GM19351 (cell line): Measurements from ENCODE around the gene SCNM1.
"Not testable (repeated sequence)": the region's sequence is repeated elsewhere in the genome, so short reads cannot be mapped to it uniquely, and the experiment has no call there.

Source experiments
- ATAC-seq: cut with Tn5 transposase; IDR thresholded peaks from one replicate; pipeline ENCODE4 v1.9.1; 2021; ENCODE audit warnings: mild to moderate bottlenecking, moderate library complexity; ENCODE audit not compliant: unreplicated experiment

Gene SCNM1

DNA sequence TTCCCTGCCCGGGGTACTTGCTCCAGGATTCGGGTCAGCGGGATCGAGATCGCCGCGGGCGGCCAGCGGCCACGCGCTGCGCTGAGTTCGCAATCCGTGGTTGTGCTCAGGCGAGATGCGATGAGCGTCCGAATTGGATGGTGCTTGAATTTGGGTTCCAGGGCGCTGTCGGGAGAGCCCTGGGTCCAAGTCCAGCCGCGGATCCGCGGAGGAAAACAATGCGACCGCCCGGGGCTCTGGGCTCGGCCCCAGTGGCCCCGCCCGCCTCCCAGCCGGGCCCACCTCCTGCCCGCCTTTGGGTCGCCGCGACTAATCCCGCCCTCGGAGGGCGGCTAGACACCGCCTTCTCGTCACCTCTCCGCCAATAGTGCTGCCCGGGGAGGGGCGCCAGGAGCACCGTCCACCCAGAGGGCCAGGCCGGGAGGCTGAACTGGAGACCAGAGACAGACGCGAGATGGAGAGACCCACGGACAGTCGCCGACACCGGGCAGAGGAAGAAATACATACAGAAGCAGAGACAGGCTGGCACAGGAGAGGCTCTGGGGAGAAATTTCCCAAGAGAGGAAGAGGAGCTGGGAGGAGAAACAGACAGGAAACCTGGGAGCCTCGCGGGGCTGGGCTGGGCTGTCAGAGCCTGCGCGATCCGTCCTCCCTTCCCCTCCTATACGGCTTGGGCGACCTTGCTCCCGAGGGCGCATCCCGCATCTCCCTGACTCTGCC, 19.4 kb upstream of the SCNM1 start, which contains the start of gene SEMA6C:
SEMA6C (minus strand) TSS at position 220 of the 720 bp plus-strand sequence. CDS start 4,010 bp downstream, outside the sequence.
- ATAC-seq: peak; percentile 99

GRCh38 chr1:151147132-151147503, 18.8 kb upstream of the SCNM1 start:
- ATAC-seq: no peak

- ATAC-seq: no peak
Measured at GRCh38 chr1:151147665-151148064, 18.3 kb upstream of the SCNM1 start.

- peak; percentile 71 for ATAC-seq
Measured at GRCh38 chr1:151156515-151156819, 9.5 kb upstream of the SCNM1 start, which contains the start of gene TNFAIP8L2. TNFAIP8L2 (plus strand) TSS chr1:151156649; CDS start chr1:151158698, 2,049 bp downstream.

GRCh38 chr1:151157067-151157531, 8.8 kb upstream of the SCNM1 start:
- ATAC-seq: no peak

DNA sequence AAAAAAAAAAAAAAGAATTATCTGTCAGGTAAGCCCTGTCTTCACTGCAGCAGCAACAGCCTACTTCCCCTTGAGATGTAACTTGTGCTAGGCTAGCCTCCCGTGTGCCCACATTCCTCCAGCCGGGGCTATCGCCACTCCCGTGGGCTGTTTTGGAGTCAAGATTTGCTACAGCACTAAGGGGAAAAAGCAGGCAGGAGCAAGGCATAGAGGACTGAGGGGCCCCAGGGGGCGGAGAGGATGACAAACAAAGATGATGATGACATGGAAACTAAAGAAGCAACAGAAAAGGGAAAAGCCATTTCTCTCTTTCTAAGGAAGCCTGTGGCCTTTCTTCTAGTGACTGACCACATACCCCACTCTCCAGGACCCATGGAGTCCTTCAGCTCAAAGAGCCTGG, 7.6 kb upstream of the SCNM1 start:
- no peak for ATAC-seq

- ATAC-seq: no peak
Measured at GRCh38 chr1:151158751-151159251, 7.1 kb upstream of the SCNM1 start.

DNA sequence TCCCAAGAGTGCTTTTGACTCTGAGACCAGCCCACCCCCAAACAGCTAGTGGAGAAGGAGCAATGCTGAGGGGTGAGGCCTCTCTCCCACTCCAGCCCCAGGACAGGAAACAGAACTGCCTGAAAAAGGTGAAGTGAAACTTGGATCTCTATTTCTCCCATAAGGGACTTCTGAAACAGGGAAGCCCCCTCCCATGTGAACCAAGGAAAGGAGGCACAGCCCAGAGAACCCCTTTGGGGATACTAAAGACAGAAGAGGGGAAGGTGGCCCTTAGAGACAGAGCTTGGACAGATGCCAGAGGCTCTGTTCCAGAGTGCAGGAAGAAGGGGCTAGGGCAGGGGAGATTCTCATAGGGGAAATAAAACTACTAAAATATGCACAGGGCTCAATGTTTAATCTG, 6.6 kb upstream of the SCNM1 start:
- no peak for ATAC-seq

DNA sequence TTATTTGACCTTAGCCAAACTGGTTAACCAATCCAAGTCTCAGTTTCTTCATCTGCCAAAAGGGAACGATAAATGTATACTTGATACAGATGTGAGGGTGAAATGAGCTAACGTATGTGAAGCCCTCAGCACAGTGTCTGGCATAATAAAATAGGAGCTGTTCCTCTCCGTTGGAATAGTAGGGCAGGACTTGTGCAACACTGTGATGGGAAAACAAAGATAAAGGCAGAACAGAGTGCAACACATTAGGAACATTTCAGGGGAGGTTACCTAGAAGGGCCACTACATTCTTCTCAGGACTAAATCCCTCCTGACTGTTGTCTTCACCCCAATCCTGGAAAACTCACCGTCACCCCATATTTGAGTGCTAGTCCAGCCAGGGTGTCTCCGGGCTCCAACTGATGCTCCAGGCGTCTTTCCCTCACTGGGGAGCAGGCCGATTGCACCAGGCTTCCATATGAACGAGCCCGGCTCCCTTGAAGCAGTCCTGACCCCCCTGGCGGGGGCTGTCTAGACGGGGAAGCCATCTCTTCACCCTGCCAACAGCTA, 1.1 kb upstream of the SCNM1 start:
- no peak for ATAC-seq

DNA sequence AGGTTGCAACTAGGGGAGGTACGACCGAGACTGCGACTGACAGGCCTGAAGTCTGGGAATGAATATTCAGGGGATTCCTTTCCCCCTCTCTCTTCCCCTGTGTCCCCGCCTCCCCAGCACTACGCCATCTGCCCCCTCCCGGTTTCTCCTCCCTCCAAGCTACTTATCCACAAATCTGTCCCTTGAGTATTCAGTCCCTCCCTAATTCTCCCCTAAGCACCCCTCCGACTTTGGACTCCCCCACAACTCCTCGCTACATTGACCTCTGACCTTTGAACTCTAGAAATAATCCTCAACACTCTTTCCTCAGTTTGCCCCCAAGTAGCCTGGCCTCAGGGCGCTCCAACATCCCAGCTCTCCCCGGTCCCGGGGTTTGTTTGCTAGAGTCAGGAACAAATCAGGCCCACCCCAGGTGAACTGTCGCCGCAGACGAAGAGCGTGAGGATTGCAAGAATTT, 635 bp upstream of the SCNM1 start:
- ATAC-seq: peak; percentile 4

DNA sequence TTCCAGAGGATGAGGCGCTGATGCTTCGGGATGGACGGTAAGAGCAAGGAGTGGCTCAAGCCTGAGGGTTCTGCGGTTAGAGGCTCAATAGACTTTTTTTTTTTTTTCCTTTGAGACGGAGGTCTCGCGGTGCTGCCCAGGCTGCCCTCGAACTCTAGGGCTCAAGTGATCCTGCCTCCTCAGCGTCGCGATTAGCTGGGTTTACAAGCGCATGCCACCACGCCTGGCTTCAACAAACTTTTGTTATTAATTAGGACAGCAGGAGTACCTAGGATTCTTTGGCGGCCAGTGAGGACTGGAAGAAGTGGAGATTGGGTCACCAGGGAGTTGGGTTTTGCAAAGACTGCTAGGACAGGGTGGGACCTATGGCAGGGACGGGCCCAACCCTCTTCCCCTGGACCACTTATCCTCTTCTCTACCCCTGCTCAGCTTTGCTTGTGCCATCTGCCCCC, 587 bp downstream of the SCNM1 start:
- peak; percentile 11 for ATAC-seq

DNA sequence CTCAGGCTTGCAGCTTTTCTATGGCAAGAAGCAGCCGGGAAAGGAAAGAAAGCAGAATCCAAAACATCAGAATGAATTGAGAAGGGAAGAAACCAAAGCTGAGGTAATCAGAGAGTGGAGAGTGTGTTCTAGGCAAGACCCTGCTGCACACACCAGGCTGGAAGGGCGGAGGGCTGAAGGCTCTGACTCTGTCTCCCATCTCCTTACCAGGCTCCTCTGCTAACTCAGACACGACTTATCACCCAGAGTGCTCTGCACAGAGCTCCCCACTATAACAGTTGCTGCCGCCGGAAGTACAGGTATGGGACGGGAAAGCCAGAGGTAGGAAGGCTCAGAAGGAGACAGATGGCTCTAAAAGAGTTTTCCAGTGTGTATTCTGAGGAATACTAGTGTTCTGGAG, 1.2 kb downstream of the SCNM1 start:
- ATAC-seq: no peak

DNA sequence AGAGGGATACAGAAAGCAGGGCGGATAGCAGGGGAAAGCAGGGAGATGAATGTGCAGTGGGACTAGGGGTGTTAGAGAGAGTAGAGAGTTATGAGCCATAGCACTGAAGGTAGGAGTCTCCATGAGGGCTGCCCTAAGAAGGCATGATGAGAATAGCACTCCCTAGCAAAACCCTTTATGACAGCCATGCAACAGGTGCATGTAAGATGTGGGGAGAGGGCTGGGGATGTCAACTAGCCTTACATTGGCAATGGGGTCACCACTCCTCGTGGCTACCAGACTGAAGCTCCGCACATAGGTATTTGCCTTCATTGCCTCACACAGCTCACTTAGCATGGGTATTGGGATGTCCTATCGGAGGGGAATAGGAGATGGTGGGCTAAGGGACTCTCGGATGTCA, 5.2 kb downstream of the SCNM1 start:
- ATAC-seq: no peak

DNA sequence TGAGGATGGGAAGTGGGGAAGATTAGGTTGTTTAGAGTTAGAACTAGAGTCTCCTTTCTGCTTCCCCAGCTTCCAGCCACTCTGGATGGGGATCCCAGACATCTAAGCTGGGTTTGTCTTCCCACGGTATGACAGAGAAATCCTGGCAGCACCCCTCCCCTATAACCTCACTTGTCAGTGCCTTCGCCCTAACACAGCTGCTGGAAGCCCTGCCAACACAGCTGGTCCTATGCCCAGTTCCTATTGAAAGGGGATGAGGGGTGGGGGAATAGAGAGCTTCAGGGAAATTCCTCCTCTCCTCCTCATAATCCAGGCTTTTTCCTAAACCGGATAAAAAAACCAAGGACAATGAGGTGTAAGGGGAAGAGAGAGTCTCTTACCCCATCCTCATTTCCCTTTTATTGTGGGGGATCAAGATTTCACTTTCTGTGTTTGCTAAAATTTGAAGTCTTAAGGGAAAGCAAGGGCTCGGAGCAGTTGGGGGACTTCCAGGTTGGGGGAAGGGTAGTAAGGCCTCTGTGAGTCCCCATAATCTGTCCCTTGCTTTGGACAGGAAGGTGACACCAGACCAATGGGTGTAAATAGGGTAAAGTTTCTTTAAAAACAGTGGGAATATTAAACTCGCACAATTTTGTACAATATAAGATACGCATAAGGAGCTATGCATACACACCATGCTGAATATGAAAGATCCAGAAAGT, 9.2 kb downstream of the SCNM1 start:
- ATAC-seq: no peak

DNA sequence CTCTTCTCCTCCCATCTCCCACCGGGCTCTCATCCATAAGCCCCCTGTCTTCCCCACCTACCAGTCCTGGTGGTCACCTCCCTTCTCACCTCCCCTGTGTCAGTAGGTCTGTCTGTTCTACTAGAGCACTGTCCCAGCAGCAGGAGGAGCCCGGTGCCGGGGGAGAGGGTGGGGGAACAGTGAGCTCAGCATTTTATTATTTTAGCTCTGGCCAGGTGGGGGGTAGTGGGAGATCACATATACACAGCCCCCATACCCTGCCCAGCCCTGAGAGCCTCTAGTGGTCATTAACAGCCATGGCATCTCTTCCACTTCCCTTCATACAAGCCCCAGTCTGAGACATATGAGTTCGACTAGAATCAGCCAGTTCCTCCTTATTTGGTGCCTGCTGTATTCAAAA, 9.9 kb downstream of the SCNM1 start, which contains the start of gene TMOD4:
TMOD4 (minus strand) TSS at position 119 of the 400 bp plus-strand sequence. CDS start 1,106 bp downstream, outside the sequence.
- ATAC-seq: no peak

DNA sequence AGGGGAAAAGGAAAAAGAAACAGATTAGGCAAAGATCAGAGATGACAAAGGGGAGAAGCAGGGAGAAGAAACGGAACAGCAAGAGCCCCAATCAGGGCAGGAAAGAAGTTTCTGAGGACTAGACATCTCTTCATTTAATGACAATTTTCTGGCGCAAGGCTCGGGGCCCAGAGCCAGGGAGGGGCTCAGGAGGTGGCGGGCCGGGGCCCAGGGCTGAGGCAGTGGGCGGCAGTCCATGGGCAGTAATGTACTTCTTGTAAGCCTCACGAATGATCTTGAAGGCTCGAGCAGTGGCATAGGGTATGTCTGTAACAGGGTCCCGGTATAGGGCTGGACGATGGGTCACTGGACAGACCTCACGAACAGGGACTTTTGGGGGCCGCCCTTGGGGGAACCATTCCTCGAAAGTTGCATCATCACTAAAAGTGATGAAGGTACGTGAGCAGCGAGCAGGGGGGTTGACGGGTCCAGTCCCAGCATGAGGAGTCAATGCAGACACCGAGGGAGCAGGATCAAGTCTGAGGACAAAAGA, 10.6 kb downstream of the SCNM1 start:
- ATAC-seq: no peak

DNA sequence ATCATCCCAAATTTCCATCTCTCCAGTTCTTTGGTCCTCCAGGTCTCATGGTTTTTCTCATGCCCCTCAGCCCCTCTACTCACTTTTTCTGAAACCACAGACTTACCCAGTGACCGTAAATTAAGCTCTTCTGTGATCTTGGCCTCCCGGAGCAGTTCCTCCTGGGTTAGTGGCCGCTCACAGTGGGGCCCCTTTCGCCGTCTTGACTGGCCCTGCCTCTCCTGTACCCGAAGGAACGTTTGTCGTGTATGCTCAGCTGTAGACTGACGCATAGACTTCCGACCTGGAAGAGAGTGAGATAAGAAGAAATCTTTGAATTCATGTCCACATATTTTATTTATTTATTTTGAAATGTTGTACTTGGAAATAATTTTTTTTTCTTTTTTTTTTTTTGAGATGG, 18.3 kb downstream of the SCNM1 start:
- ATAC-seq: no peak

DNA sequence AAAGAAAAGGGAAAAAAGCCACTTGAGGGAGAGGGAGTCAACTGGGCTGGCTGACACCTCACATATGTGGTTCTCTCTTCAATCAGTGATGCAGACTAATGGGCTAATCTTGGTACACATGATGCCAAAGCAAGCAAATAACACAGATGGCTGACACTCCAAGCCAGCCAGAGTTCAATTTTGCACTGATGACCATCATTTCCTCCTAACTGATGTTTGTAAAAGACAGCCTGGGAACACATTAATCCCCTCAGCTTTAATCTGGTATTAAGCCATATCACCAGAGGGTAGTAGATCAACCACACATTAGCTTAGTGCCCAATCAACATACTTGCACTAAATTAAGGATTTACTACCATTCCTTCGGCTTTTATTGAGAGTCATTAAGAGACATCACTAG, 21.3 kb downstream of the SCNM1 start:
- ATAC-seq: no peak

DNA sequence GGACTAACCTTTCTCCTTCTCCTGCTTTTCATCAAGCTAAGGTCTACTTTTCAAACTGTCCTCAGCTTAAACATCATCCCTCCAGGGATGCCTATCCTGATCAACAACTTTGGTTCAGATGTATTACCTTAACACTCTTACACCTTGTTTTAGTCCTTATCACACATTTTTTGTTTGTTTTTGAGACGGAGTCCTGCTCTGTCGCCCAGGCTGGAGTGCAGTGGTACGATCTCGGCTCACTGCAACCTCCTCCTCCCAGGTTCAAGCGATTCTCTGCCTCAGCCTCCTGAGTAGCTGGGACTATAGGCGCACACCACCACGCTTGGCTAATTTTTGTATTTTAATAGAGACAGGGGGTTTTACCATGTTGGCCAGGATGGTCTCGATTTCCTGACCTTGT, 22.7 kb downstream of the SCNM1 start:
- not testable (repeated sequence) for ATAC-seq

GRCh38 chr1:151189637-151190445, 23.9 kb downstream of the SCNM1 start, which contains the start of gene VPS72:
VPS72 (minus strand) TSS chr1:151190197; CDS start chr1:151190121, 76 bp downstream.
- peak; percentile 83 for ATAC-seq
